ENCODE measurements around the gene CTF1.
"Not testable (repeated sequence)": the region's sequence is repeated elsewhere in the genome, so short reads cannot be mapped to it uniquely, and the experiment has no call there.

Gene CTF1

DNA sequence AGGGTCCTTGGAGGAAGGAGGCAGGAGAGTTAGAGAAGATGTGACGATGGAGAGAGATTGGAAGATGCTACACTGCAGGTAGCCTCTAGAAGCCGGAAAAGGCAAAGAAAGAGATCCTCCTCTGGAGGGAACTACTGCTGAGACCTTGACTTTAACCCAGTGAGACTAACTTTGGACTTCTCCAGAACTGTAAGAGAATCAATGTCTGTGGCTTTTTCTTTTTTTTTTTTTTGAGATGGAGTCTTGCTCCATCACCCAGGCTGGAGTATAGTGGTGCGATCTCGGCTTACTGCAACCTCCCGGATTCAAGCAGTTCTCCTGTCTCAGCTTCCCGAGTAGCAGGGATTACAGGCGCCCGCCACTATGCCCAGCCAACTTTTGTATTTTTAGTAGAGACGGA lies 11.2 kb upstream of the CTF1 start:
- Histone ChIP-seq H3K9me3 (no peaks in the 10 kb centered on the region), H3K4me1 (no peaks in the 10 kb centered on the region; the same call in 1 of the 2 replicates), H3K4me3 (ENCODE audit: low read depth, low read length) (no peak overlapping the region), H3K27me3 (no peaks in the 10 kb centered on the region), H3K36me3 (peaks cover 17% of the 10 kb centered on the region)
- DNase-seq, result no peak
- TF ChIP-seq CTCF (IDR thresholded peaks at IDR 0.05; ENCODE audit: low read depth, low read length), result no peak

- H3K4me3 ChIP-seq (ENCODE audit: low read depth, low read length), result no peak overlapping the region
- no peaks in the 10 kb centered on the region; the same call in 1 of the 2 replicates for H3K4me1 ChIP-seq
- no peaks in the 10 kb centered on the region for H3K9me3 ChIP-seq
- H3K27me3 ChIP-seq, result no peaks in the 10 kb centered on the region
- peaks cover 14% of the 10 kb centered on the region for H3K36me3 ChIP-seq
- TF ChIP-seq CTCF (IDR thresholded peaks at IDR 0.05; ENCODE audit: low read depth, low read length), result no peak
- no peak for DNase-seq
Measured at GRCh38 chr16:30886145-30886544, 10.3 kb upstream of the CTF1 start.

- TF ChIP-seq CTCF (IDR thresholded peaks at IDR 0.05; ENCODE audit: low read depth, low read length), result no peak
- H3K36me3 ChIP-seq, result peaks cover 13% of the 10 kb centered on the region
- no peak overlapping the region for H3K4me3 ChIP-seq (ENCODE audit: low read depth, low read length)
- no peaks in the 10 kb centered on the region for H3K9me3 ChIP-seq
- DNase-seq, result no peak
- no peaks in the 10 kb centered on the region for H3K27me3 ChIP-seq
- H3K4me1 ChIP-seq, result no peaks in the 10 kb centered on the region; the same call in 1 of the 2 replicates
Measured at GRCh38 chr16:30887927-30888326, 8.5 kb upstream of the CTF1 start.

GRCh38 chr16:30888856-30889499 lies 7.4 kb upstream of the CTF1 start:
- DNase-seq, result no peak
- no peaks in the 10 kb centered on the region for H3K27me3 ChIP-seq
- peaks cover 13% of the 10 kb centered on the region for H3K36me3 ChIP-seq
- no peak for TF ChIP-seq CTCF (IDR thresholded peaks at IDR 0.05; ENCODE audit: low read depth, low read length)
- no peaks in the 10 kb centered on the region for H3K4me1 ChIP-seq
- no peaks in the 10 kb centered on the region for H3K9me3 ChIP-seq
- no peak overlapping the region for H3K4me3 ChIP-seq (ENCODE audit: low read depth, low read length)

- Histone ChIP-seq H3K27me3 (no peaks in the 10 kb centered on the region), H3K4me3 (ENCODE audit: low read depth, low read length) (no peak overlapping the region), H3K36me3 (peaks cover 11% of the 10 kb centered on the region), H3K4me1 (peaks cover 5% of the 10 kb centered on the region; the same call in 1 of the 2 replicates), H3K9me3 (no peaks in the 10 kb centered on the region)
- no peak for TF ChIP-seq CTCF (IDR thresholded peaks at IDR 0.05; ENCODE audit: low read depth, low read length)
- no peak for DNase-seq
Measured at GRCh38 chr16:30889721-30890120, 6.7 kb upstream of the CTF1 start.

- not testable (repeated sequence) for DNase-seq; H3K4me1 ChIP-seq; H3K9me3 ChIP-seq; H3K27me3 ChIP-seq; H3K36me3 ChIP-seq; H3K4me3 ChIP-seq (ENCODE audit: low read depth, low read length)
Measured at GRCh38 chr16:30891043-30891823, 5.2 kb upstream of the CTF1 start.

Data from BE2C (cell line).